ENCODE measurements around the gene PTP4A2.

The PTP4A2 gene

GRCh38 chr1:31883357-31883942, 54.7 kb downstream of the PTP4A2 start:
- no peak for DNase-seq (ENCODE audit: low read depth)
- TF ChIP-seq, protein P1, sequence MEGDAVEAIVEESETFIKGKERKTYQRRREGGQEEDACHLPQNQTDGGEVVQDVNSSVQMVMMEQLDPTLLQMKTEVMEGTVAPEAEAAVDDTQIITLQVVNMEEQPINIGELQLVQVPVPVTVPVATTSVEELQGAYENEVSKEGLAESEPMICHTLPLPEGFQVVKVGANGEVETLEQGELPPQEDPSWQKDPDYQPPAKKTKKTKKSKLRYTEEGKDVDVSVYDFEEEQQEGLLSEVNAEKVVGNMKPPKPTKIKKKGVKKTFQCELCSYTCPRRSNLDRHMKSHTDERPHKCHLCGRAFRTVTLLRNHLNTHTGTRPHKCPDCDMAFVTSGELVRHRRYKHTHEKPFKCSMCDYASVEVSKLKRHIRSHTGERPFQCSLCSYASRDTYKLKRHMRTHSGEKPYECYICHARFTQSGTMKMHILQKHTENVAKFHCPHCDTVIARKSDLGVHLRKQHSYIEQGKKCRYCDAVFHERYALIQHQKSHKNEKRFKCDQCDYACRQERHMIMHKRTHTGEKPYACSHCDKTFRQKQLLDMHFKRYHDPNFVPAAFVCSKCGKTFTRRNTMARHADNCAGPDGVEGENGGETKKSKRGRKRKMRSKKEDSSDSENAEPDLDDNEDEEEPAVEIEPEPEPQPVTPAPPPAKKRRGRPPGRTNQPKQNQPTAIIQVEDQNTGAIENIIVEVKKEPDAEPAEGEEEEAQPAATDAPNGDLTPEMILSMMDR (conservative IDR thresholded peaks at IDR 0.05; ENCODE audit: low read length), result no peak
- no peak overlapping the region for H3K4me3 ChIP-seq (ENCODE audit: low read length)

- H3K4me3 ChIP-seq (ENCODE audit: low read length), result no peak overlapping the region
- DNase-seq (ENCODE audit: low read depth), result no peak
- TF ChIP-seq, protein P1 (conservative IDR thresholded peaks at IDR 0.05; ENCODE audit: low read length), result no peak
These were observed 56.5 kb downstream of the PTP4A2 start for GRCh38 chr1:31881688-31882000.

- TF ChIP-seq, protein P1 (conservative IDR thresholded peaks at IDR 0.05; ENCODE audit: low read length), result no peak
- DNase-seq (ENCODE audit: low read depth), result no peak
- no peak overlapping the region for H3K4me3 ChIP-seq (ENCODE audit: low read length)
These were observed 57.0 kb downstream of the PTP4A2 start for GRCh38 chr1:31880957-31881687.

DNA sequence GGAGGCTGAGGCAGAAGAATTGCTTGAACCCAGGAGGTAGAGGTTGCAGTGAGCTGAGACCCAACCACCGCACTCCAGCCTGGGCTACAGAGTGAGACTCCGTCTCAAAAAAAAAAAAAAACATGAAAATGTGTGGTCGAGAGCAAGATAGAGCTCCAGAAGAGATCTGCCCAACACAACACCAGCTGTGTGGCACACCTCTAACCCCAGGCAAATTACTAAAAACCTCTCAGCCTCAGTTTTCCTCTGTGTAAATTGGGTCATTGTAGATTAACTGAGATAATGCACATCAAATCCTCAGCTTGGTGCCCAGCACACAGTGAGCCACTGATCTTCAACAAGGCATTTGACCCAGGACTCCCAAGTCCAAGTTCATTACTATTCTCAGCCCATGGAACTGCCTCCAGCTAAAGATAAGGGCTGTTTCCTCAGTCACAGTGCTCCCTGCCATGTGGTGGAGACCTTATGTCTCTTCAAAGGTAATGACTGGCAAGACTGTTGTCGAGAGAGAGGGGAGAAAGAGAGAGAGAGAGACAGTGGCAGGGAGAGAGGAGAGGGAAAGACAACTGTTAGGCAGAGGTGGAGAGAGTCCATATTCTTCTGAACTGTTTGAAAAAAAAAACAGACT, 58.1 kb downstream of the PTP4A2 start:
- no peak overlapping the region for H3K4me3 ChIP-seq (ENCODE audit: low read length)

DNA sequence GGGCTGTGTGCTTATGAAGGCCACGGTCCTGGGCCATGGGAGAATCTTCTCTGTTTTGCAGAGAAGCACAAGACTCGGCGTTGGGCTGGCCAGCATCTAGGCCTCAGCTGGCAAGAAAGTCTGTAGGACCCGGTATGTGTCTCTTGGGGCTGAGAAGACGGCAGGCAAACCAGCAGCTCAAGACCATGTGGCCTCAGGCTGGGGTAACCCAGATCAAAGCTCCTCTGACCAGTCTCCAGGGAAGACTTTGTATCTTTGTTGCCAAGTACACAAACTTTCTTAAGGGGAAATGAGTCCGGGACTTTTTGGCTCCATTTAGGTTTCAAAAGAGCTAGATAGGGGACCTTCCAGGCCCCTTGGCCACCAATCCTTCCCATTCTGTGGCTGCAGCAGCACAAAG, 60.1 kb downstream of the PTP4A2 start:
- DNase-seq (ENCODE audit: low read depth), result no peak
- TF ChIP-seq, protein P1 (conservative IDR thresholded peaks at IDR 0.05; ENCODE audit: low read length), result no peak
- H3K4me3 ChIP-seq (ENCODE audit: low read length), result no peak overlapping the region

More for the DNA sequence above, 58.1 kb downstream of the PTP4A2 start:
- no peak for DNase-seq (ENCODE audit: low read depth)
- TF ChIP-seq, protein P1 (conservative IDR thresholded peaks at IDR 0.05; ENCODE audit: low read length), result no peak

DNA sequence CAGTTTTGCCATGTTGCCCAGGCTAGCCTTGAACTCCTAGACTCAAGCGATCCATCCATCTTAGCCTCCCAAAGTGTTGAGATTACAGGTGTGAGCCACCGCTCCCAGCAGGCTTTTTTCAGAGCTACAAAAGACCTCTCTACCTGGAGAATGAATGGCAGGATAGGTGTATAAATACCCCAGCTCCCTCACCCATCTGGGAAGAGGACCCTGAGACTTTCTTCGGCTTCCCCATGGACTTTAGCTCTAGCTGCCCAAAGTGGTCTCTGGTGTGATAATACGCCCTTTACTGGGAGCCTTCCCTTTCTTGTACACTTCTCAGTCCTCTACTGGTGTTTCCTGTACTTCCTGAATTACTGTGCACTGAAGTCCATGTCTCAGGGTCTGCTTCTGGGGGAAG, 60.6 kb downstream of the PTP4A2 start:
- no peak for DNase-seq (ENCODE audit: low read depth)
- H3K4me3 ChIP-seq (ENCODE audit: low read length), result no peak overlapping the region
- TF ChIP-seq, protein P1 (conservative IDR thresholded peaks at IDR 0.05; ENCODE audit: low read length), result no peak

All from AG10803 (cell line).